ENCODE data around the gene PGLYRP2.

- no peak for TF ChIP-seq CTCF (IDR thresholded peaks at IDR 0.05; ENCODE audit: poor library complexity)
- TF ChIP-seq EZH2phosphoT487 (IDR thresholded peaks at IDR 0.05; ENCODE audit: low read depth, severe bottlenecking, unreplicated experiment): no peak
- TF ChIP-seq EZH2 (IDR thresholded peaks at IDR 0.05; ENCODE audit: borderline replicate concordance): no peak
These were observed 45.7 kb downstream of the PGLYRP2 start for GRCh38 chr19:15433519-15434069.

Data from hepatocyte (in vitro differentiated cells).